Measurements from ENCODE around the gene C19orf44. TPM values are rescaled to one million over a fixed set of nuclear protein-coding genes. Genes with fewer than 3 reads are reported as not detected.
"Not testable (repeated sequence)": the region's sequence is repeated elsewhere in the genome, so short reads cannot be mapped to it uniquely, and the experiment has no call there.

C19orf44 gene
- 10 to 100 TPM; 13.1 to 19.2 (median 15.5) TPM for polyA plus RNA-seq (ENCODE audit: insufficient read depth in 1 of 5, insufficient read length in 5 of 5, low replicate concordance in 1 of 5)
- long read RNA-seq, donor 1, partial matches to known transcripts, result 40 of 40 reads
- long read RNA-seq, donor 1, other reads (novel, unspliced or antisense), result 0 of 40 reads
- long read RNA-seq, donor 2, result 0 reads
- long read RNA-seq, donor 3, partial matches to known transcripts, result 5 of 11 reads
- long read RNA-seq, donor 3, other reads (novel, unspliced or antisense), result 6 of 11 reads
- long read RNA-seq, donor 4, result 0 reads
- long read RNA-seq, donor 5, partial matches to known transcripts, result 16 of 18 reads
- long read RNA-seq, donor 5, other reads (novel, unspliced or antisense), result 0 of 18 reads
- long read RNA-seq, donor 6, partial matches to known transcripts, result 0 of 1 reads
- long read RNA-seq, donor 6, other reads (novel, unspliced or antisense), result 0 of 1 reads
- long read RNA-seq, donor 7, partial matches to known transcripts, result 70 of 77 reads
- long read RNA-seq, donor 7, other reads (novel, unspliced or antisense), result 7 of 77 reads
- long read RNA-seq, donor 8, result 0 reads

- peak; percentile 97 to 98 for DNase-seq
These were observed at the start of gene C19orf44, which contains the start of gene CALR3 for GRCh38 chr19:16495982-16496612. TSS of gene C19orf44 (plus strand) at chr19:16496394. CDS start at chr19:16500793, 4,399 bp downstream. TSS of gene CALR3 (minus strand) at chr19:16496167. CDS start at chr19:16496129, 38 bp downstream.

- peak; percentile 73 to 80 for DNase-seq
These were observed 49.3 kb upstream of the C19orf44 start for GRCh38 chr19:16446724-16447368.

DNA sequence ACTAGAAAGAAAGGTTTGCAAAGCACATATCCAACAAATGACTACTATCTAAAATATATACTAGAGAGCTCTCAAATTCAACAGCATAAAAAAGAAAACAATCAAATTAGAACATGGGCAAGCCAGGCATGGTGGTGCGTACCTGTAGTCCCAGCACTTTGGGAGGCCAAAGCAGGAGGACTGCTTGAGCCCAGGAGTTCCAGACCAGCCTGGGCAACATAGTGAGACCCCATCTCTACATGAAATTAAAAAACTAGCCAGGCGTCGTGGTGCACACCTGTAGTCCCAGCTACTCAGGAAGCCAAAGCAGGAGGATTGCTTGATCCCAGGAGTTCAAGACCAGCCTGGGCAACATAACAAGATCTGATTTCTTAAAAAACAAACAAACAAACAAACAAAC is 47.3 kb upstream of the C19orf44 start:
- DNase-seq, result not testable (repeated sequence)

DNA sequence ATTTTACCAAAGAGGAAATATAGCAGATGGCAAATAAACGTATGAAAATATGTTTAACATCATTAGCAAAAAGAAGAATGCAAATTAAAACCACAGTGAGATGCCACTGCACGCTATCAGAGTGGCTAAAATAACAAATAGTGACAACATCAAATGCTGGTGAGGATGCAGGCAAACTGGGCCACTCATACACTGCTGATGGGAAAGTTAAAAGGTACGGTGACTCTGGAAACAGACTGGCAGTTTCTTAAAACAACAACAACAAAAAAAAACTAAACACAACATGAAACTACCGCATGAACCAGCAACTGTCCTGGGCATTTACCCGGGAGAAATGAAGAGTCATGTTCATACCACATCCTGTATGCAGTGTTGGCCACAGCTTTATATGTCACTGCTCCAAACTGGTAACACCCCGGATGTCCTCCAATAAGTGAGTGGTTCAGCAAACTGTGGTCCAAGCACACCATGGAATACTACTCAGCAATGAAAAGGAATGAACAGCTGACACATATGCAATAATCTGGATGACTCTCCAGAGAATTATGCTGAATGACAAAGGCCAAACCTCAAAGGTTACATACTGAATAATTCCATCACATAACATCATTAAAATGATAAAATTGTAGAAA is 46.7 kb upstream of the C19orf44 start:
- no peak for DNase-seq

DNA sequence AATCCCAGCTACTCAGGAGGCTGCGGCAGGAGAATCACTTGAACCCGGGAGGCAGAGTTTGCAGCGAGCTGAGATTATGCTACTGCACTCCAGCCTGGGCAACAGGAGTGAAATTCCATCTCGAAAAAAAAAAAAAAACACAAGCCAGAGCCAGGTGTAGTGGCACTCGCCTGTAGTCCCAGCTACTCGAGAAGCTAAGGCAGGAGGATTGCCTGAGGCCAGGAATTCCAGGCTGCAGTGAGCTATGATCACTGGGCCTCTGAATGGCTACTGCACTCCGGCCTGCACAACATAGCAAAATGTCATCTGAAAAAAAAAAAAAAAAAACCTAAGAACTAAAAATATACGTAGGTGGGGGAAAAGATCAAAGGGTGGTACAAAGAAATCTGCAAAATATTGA is 43.9 kb upstream of the C19orf44 start:
- DNase-seq, result no peak

- DNase-seq, result no peak
These were observed 41.8 kb upstream of the C19orf44 start for GRCh38 chr19:16454351-16454918.

GRCh38 chr19:16455489-16455888 is 40.7 kb upstream of the C19orf44 start:
- no peak for DNase-seq

GRCh38 chr19:16456652-16457194 is 39.5 kb upstream of the C19orf44 start:
- no peak for DNase-seq

DNA sequence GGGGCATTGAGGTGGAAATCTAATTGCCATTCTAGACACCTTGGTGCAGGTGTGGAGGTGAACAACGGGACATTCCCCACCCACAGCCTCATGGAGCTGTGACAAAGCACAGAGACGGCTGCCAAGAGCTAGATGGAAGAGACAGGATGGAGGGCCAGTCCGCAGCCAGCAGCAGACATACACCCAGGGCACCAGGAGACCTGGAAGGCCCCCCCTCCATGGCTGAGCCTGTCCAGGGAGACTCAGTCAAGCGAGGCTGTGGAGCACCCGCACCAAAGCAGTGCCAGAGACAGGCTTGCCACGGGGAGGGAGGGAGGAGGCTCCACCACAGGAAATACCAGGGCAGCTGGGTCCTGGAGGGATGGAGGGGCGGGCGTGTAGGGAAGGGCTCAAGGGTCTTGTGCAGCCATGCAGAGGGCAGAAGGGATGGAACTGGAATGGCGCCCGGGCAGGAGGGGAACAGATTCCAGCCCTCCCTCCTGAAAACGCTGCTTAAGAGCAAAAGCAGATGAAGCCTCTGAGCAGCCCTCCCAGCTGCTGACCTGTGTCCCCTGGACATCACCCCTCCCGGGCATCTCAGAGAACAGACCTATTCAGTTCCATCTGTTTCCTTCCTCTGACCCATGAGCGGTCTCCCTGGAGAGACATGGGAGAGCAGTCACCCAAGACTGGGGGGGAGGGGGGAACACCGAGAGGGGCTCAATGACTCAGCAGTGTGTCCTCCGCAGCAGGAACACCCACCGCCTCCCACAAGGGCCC is 38.8 kb upstream of the C19orf44 start:
- DNase-seq, result no peak

- no peak for DNase-seq
These were observed 38.3 kb upstream of the C19orf44 start for GRCh38 chr19:16457954-16458331.

GRCh38 chr19:16458391-16459341 is 37.5 kb upstream of the C19orf44 start:
- no peak for DNase-seq

GRCh38 chr19:16459680-16460079 is 36.5 kb upstream of the C19orf44 start:
- no peak for DNase-seq

DNA sequence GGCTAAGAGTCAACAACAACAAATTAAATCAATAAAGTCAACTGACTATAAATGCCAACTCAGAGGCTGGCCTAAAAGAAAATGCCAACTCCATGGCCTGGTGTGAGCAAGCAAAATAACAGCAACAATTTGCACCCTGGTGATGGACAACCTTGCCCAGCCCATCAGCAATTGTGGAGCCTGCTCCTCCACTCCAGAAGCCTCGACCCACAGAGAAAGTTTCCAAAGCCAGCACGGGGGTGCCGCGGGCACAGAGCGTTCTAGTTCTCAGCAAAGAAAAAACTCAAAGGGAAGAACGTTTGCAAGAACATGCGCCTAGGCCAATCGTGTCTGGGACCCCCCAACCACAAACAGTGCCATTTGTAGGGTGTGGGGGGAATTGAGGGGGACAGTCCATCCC is 35.7 kb upstream of the C19orf44 start:
- no peak for DNase-seq

GRCh38 chr19:16461630-16462051 is 34.6 kb upstream of the C19orf44 start:
- no peak for DNase-seq

GRCh38 chr19:16462757-16463250 is 33.4 kb upstream of the C19orf44 start:
- DNase-seq, result no peak

DNA sequence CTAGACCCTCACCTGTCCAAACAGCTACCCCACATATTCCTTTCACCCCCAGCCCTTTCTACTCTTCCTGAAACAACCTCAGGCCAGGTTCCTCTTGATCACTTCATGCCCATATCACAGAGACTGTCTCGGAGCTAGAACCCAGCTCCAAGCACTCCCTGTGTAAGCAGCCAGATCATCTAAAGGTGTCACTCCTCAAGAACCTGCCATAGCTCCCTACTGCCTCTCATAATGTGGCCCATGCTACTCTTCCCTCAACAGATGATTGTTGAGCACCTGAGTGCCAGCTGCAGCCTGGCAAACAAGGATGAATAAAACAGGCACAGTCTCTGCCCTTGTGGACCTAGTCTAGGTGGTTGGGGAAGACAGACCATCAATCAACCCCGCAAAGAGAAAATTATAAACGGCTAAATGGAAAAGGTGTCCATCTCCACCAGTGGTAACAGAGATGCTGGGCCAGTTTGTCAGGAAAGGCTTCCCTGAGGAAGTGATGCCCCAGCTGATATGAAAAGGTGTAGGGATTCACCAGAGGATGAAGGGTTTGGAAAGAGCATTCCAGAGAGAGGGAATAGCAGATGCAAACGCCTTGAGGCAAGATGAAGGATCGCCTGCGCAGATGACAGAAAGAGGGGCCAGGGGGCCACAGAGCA is 32.7 kb upstream of the C19orf44 start:
- no peak for DNase-seq

DNA sequence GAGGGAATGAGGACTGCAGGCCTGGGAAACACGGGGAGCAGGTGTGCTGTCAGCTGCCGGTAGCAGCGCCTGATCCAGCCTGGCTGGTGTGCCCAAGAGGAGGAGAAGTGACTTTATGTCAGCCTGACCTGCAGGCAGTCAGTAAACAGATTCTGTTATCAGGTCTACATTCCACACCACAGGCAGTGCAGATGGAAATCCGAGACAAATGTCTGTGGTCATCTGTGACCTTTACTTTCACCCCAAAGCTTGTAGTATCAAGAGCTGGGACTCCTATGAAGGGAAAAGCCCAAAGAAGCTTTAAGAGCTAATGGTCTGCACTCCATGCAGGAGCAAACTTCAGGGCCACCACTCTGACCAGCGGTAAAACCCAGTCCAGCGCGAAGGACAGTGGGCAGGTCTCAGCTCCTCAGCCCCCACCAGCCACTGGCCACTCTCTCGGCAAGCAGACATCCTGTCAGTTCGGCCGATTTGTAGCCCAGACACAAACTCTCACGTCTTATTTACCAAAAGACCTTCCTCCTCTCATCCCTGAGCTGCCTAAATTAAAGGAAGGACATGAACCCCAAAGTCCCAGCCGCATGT is 32.1 kb upstream of the C19orf44 start:
- no peak for DNase-seq

- DNase-seq, result no peak
These were observed 31.0 kb upstream of the C19orf44 start for GRCh38 chr19:16465239-16465638.

Measured in right lung (tissue), 10 donors.